ENCODE results near the gene PTPRE. TPM values are rescaled to one million over a fixed set of nuclear protein-coding genes. Genes with fewer than 3 reads are reported as not detected.
A peak's percentile ranks its signal among the peaks of the same experiment; 100 is the strongest.

PTPRE gene
- total RNA-seq, 1 experiment from 2014 or later = 1.5 TPM

GRCh38 chr10:127933271-127933670 is 26.4 kb downstream of the PTPRE start:
- Histone ChIP-seq H3K4me3 (no peak overlapping the region), H3K27ac (no peak overlapping the region)
- no peak for DNase-seq (ENCODE audit: low read depth in 1 of 2, low spot score in 2 of 2)

GRCh38 chr10:127934383-127934782 is 27.5 kb downstream of the PTPRE start:
- DNase-seq (ENCODE audit: low read depth in 1 of 2, low spot score in 2 of 2) = no peak
- Histone ChIP-seq H3K27ac (no peak overlapping the region), H3K4me1 (replicated peaks) (no peaks in the 10 kb centered on the region), H3K27me3 (replicated peaks) (no peaks in the 10 kb centered on the region), H3K4me3 (no peak overlapping the region), H3K9me3 (replicated peaks) (no peaks in the 10 kb centered on the region), H3K36me3 (no peaks in the 10 kb centered on the region)

More at GRCh38 chr10:127933271-127933670, 26.4 kb downstream of the PTPRE start:
- no peaks in the 10 kb centered on the region for H3K36me3 ChIP-seq
- no peaks in the 10 kb centered on the region for H3K27me3 ChIP-seq (replicated peaks)
- no peaks in the 10 kb centered on the region for H3K9me3 ChIP-seq (replicated peaks)
- H3K4me1 ChIP-seq (replicated peaks) = peaks cover 7% of the 10 kb centered on the region

- Histone ChIP-seq H3K27ac (no peak overlapping the region), H3K36me3 (no peaks in the 10 kb centered on the region), H3K4me1 (replicated peaks) (no peaks in the 10 kb centered on the region), H3K9me3 (replicated peaks) (no peaks in the 10 kb centered on the region), H3K27me3 (replicated peaks) (no peaks in the 10 kb centered on the region), H3K4me3 (no peak overlapping the region)
- no peak for DNase-seq (ENCODE audit: low read depth in 1 of 2, low spot score in 2 of 2)
Measured at GRCh38 chr10:127935071-127935561, 28.2 kb downstream of the PTPRE start.

- no peaks in the 10 kb centered on the region for H3K27me3 ChIP-seq (replicated peaks)
- no peak overlapping the region for H3K27ac ChIP-seq
- H3K4me3 ChIP-seq = no peak overlapping the region
- DNase-seq (ENCODE audit: low read depth in 1 of 2, low spot score in 2 of 2) = no peak
- H3K36me3 ChIP-seq = no peaks in the 10 kb centered on the region
- no peaks in the 10 kb centered on the region for H3K4me1 ChIP-seq (replicated peaks)
- no peaks in the 10 kb centered on the region for H3K9me3 ChIP-seq (replicated peaks)
Measured at GRCh38 chr10:127937069-127937468, 30.2 kb downstream of the PTPRE start.

GRCh38 chr10:127937915-127938463 is 31.1 kb downstream of the PTPRE start:
- no peak for DNase-seq (ENCODE audit: low read depth in 1 of 2, low spot score in 2 of 2)
- Histone ChIP-seq H3K36me3 (no peaks in the 10 kb centered on the region), H3K4me1 (replicated peaks) (no peaks in the 10 kb centered on the region), H3K9me3 (replicated peaks) (no peaks in the 10 kb centered on the region), H3K4me3 (no peak overlapping the region), H3K27ac (no peak overlapping the region), H3K27me3 (replicated peaks) (no peaks in the 10 kb centered on the region)

GRCh38 chr10:127939786-127940330 is 33.0 kb downstream of the PTPRE start:
- Histone ChIP-seq H3K9me3 (replicated peaks) (no peaks in the 10 kb centered on the region), H3K27me3 (replicated peaks) (no peaks in the 10 kb centered on the region), H3K4me1 (replicated peaks) (no peaks in the 10 kb centered on the region), H3K27ac (no peak overlapping the region), H3K36me3 (no peaks in the 10 kb centered on the region), H3K4me3 (no peak overlapping the region)
- no peak for DNase-seq (ENCODE audit: low read depth in 1 of 2, low spot score in 2 of 2)

- no peaks in the 10 kb centered on the region for H3K36me3 ChIP-seq
- no peaks in the 10 kb centered on the region for H3K9me3 ChIP-seq (replicated peaks)
- no peak overlapping the region for H3K27ac ChIP-seq
- no peak overlapping the region for H3K4me3 ChIP-seq
- H3K4me1 ChIP-seq (replicated peaks) = peaks cover 9% of the 10 kb centered on the region; the same call in 1 of the 2 replicates
- no peak for DNase-seq (ENCODE audit: low read depth in 1 of 2, low spot score in 2 of 2)
- H3K27me3 ChIP-seq (replicated peaks) = no peaks in the 10 kb centered on the region
Measured at GRCh38 chr10:127940866-127941640, 34.1 kb downstream of the PTPRE start.

- DNase-seq (ENCODE audit: low read depth in 1 of 2, low spot score in 2 of 2) = no peak
- Histone ChIP-seq H3K4me3 (no peak overlapping the region), H3K9me3 (replicated peaks) (no peaks in the 10 kb centered on the region), H3K27ac (no peak overlapping the region), H3K4me1 (replicated peaks) (peaks cover 9% of the 10 kb centered on the region; the same call in 1 of the 2 replicates), H3K27me3 (replicated peaks) (no peaks in the 10 kb centered on the region), H3K36me3 (no peaks in the 10 kb centered on the region)
Measured at GRCh38 chr10:127942811-127943210, 35.9 kb downstream of the PTPRE start.

GRCh38 chr10:127943336-127943910 is 36.5 kb downstream of the PTPRE start:
- no peaks in the 10 kb centered on the region for H3K27me3 ChIP-seq (replicated peaks)
- H3K9me3 ChIP-seq (replicated peaks) = no peaks in the 10 kb centered on the region
- peaks cover 9% of the 10 kb centered on the region; the same call in 1 of the 2 replicates for H3K4me1 ChIP-seq (replicated peaks)
- no peak for DNase-seq (ENCODE audit: low read depth in 1 of 2, low spot score in 2 of 2)
- H3K27ac ChIP-seq = no peak overlapping the region
- no peaks in the 10 kb centered on the region for H3K36me3 ChIP-seq
- no peak overlapping the region for H3K4me3 ChIP-seq

- DNase-seq (ENCODE audit: low read depth in 1 of 2, low spot score in 2 of 2) = no peak
- no peaks in the 10 kb centered on the region for H3K27me3 ChIP-seq (replicated peaks)
- H3K4me3 ChIP-seq = no peak overlapping the region
- H3K27ac ChIP-seq = no peak overlapping the region
- H3K9me3 ChIP-seq (replicated peaks) = no peaks in the 10 kb centered on the region
- no peaks in the 10 kb centered on the region for H3K36me3 ChIP-seq
- peaks cover 9% of the 10 kb centered on the region; the same call in 1 of the 2 replicates for H3K4me1 ChIP-seq (replicated peaks)
Measured at GRCh38 chr10:127944256-127944655, 37.4 kb downstream of the PTPRE start.

- Histone ChIP-seq H3K36me3 (no peaks in the 10 kb centered on the region), H3K4me3 (no peak overlapping the region), H3K27ac (no peak overlapping the region), H3K27me3 (replicated peaks) (no peaks in the 10 kb centered on the region), H3K9me3 (replicated peaks) (no peaks in the 10 kb centered on the region), H3K4me1 (replicated peaks) (peaks cover 9% of the 10 kb centered on the region; the same call in 1 of the 2 replicates)
- DNase-seq (ENCODE audit: low read depth in 1 of 2, low spot score in 2 of 2) = peak; percentile 31 to 60
Measured at GRCh38 chr10:127945341-127945758, 38.4 kb downstream of the PTPRE start.

- DNase-seq (ENCODE audit: low read depth in 1 of 2, low spot score in 2 of 2) = no peak
- no peak overlapping the region for H3K4me3 ChIP-seq
- no peaks in the 10 kb centered on the region for H3K27me3 ChIP-seq (replicated peaks)
- peaks cover 9% of the 10 kb centered on the region; the same call in 1 of the 2 replicates for H3K4me1 ChIP-seq (replicated peaks)
- H3K36me3 ChIP-seq = no peaks in the 10 kb centered on the region
- H3K9me3 ChIP-seq (replicated peaks) = no peaks in the 10 kb centered on the region
- H3K27ac ChIP-seq = no peak overlapping the region
Measured at GRCh38 chr10:127945948-127946711, 39.2 kb downstream of the PTPRE start.

GRCh38 chr10:127947211-127947610 is 40.3 kb downstream of the PTPRE start:
- H3K27me3 ChIP-seq (replicated peaks) = no peaks in the 10 kb centered on the region
- H3K4me3 ChIP-seq = no peak overlapping the region
- no peaks in the 10 kb centered on the region for H3K36me3 ChIP-seq
- no peak for DNase-seq (ENCODE audit: low read depth in 1 of 2, low spot score in 2 of 2)
- H3K4me1 ChIP-seq (replicated peaks) = peaks cover 9% of the 10 kb centered on the region; the same call in 1 of the 2 replicates
- no peaks in the 10 kb centered on the region for H3K9me3 ChIP-seq (replicated peaks)
- H3K27ac ChIP-seq = no peak overlapping the region
